Endothelial cell of umbilical vein (primary cell): Measurements from ENCODE around the gene NFATC4.
A peak's percentile ranks its signal among the peaks of the same experiment; 100 is the strongest.

Experiments used
- POLR2A ChIP-seq: IDR thresholded peaks from 2 replicates; pipeline ENCODE4 v1.6.1; 2012; ENCODE audit warnings: low read depth, mild to moderate bottlenecking, control low read depth, low read length
- POLR2AphosphoS5 ChIP-seq: IDR thresholded peaks from 2 replicates; pipeline ENCODE4 v1.6.1; 2012; ENCODE audit warnings: low read depth, mild to moderate bottlenecking, control low read depth, low read length, moderate library complexity; ENCODE audit not compliant: insufficient read depth
- TF ChIP-seq, protein P1 (sequence below), 2 donors: IDR thresholded peaks; 1 replicate in 1 of 2; 2 replicates in 1 of 2; pipeline ENCODE4 v1.5.1; 2011; ENCODE audit warnings: low read length in 2 of 2, mild to moderate bottlenecking in 2 of 2, moderate library complexity in 2 of 2, control low read depth in 1 of 2, inconsistent platforms in 1 of 2, low read depth in 1 of 2; ENCODE audit not compliant: insufficient read depth in 1 of 2; ENCODE audit errors: extremely low read depth in 1 of 2
- TF ChIP-seq, protein P2 (sequence below): IDR thresholded peaks from 2 replicates; pipeline ENCODE4 v1.6.1; 2011; ENCODE audit not compliant: insufficient read depth, insufficient read length

DNA sequence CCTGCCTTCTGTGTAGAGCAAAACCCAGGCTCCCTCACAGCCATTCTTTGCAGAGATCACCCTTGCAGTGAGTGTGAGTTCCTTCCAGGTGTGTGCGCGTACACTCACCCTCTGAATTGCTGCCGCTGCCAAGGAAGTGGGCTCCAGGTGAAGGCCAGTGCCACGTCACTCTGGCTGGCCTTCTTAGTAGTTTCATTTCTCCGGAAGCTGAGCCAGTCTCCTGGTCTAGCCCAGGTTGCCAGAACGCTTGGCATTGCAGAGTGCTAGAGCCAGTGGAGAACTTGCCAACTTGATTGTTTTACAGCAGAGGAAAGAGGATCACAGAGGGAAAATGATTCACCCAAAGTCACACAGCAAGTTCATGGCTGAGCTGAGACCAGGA is 50.5 kb downstream of the NFATC4 start:
- TF ChIP-seq, protein P1, sequence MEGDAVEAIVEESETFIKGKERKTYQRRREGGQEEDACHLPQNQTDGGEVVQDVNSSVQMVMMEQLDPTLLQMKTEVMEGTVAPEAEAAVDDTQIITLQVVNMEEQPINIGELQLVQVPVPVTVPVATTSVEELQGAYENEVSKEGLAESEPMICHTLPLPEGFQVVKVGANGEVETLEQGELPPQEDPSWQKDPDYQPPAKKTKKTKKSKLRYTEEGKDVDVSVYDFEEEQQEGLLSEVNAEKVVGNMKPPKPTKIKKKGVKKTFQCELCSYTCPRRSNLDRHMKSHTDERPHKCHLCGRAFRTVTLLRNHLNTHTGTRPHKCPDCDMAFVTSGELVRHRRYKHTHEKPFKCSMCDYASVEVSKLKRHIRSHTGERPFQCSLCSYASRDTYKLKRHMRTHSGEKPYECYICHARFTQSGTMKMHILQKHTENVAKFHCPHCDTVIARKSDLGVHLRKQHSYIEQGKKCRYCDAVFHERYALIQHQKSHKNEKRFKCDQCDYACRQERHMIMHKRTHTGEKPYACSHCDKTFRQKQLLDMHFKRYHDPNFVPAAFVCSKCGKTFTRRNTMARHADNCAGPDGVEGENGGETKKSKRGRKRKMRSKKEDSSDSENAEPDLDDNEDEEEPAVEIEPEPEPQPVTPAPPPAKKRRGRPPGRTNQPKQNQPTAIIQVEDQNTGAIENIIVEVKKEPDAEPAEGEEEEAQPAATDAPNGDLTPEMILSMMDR (IDR thresholded peaks at IDR 0.05; ENCODE audit: extremely low read depth in 1 of 2, insufficient read depth in 1 of 2, low read depth in 1 of 2, low read length in 2 of 2), result no peak
- TF ChIP-seq, protein P2, sequence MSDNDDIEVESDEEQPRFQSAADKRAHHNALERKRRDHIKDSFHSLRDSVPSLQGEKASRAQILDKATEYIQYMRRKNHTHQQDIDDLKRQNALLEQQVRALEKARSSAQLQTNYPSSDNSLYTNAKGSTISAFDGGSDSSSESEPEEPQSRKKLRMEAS, result no peak
- peak; percentile 47 for TF ChIP-seq POLR2AphosphoS5
- TF ChIP-seq POLR2A, result peak; percentile 32
